ENCODE data around the gene IL17RD. TPM values are rescaled to one million over a fixed set of nuclear protein-coding genes. Genes with fewer than 3 reads are reported as not detected.

Gene IL17RD
- polyA plus RNA-seq, 3 donors, result not detected

GRCh38 chr3:57046101-57046765 is 118.9 kb downstream of the IL17RD start:
- Mint-ChIP-seq H3K27ac (peak overlapping the region in 1 of 7 donors; percentile 54), H3K4me3 (no peak overlapping the region), H3K9me3 (peaks cover 0 to 4% (median 0%) of the 10 kb centered on the region in 7 donors), H3K27me3 (ENCODE audit: low read depth in 3 of 3) (peaks cover 0 to 6% (median 5%) of the 10 kb centered on the region in 3 donors), H3K4me1 (peaks cover 4% of the 10 kb centered on the region), H3K36me3 (no peaks in the 10 kb centered on the region)
- TF ChIP-seq CTCF (IDR thresholded peaks at IDR 0.05), result no peak
- DNase-seq, result no peak
- H4K20me1 ChIP-seq (ENCODE audit: insufficient read depth, low read length), result no peaks in the 10 kb centered on the region
- no peak overlapping the region for H3K9ac ChIP-seq (ENCODE audit: insufficient read depth, low read length, poor library complexity, severe bottlenecking)
- no peak overlapping the region for H2AFZ ChIP-seq (ENCODE audit: insufficient read depth, low read depth, low read length, poor library complexity, severe bottlenecking)
- H3K4me2 ChIP-seq (replicated peaks; ENCODE audit: extremely low read depth, low read length, poor library complexity, severe bottlenecking), result no peak overlapping the region
- H3K9me3 ChIP-seq (replicated peaks in 1 of 2; ENCODE audit: control insufficient read depth in 1 of 2, insufficient read depth in 1 of 2, low read length in 2 of 2), result no peaks in the 10 kb centered on the region
- no peaks in the 10 kb centered on the region for H3K79me2 ChIP-seq (ENCODE audit: insufficient read depth, low read length)
- intact Hi-C loops (cut with micrococcal nuclease), result no loop called here
- no peak overlapping the region for H3K4me3 ChIP-seq (replicated peaks in 1 of 3; ENCODE audit: low read depth in 2 of 3, low read length in 3 of 3)
- WGBS (ENCODE audit: insufficient coverage), result 100% methylated on average over 5 of the region's 7 CpGs
- H3K36me3 ChIP-seq (replicated peaks in 1 of 2; ENCODE audit: control insufficient read depth in 1 of 2, insufficient read depth in 2 of 2, low read length in 2 of 2), result no peaks in the 10 kb centered on the region
- no peaks in the 10 kb centered on the region for H3K27me3 ChIP-seq (ENCODE audit: control insufficient read depth in 2 of 2, insufficient read depth in 2 of 2, low read length in 2 of 2)
- no peak overlapping the region for H3K27ac ChIP-seq (ENCODE audit: low read depth in 1 of 2, low read length in 2 of 2)
- no peaks in the 10 kb centered on the region for H3K4me1 ChIP-seq (ENCODE audit: control insufficient read depth in 1 of 2, insufficient read depth in 2 of 2, low read length in 2 of 2)

DNA sequence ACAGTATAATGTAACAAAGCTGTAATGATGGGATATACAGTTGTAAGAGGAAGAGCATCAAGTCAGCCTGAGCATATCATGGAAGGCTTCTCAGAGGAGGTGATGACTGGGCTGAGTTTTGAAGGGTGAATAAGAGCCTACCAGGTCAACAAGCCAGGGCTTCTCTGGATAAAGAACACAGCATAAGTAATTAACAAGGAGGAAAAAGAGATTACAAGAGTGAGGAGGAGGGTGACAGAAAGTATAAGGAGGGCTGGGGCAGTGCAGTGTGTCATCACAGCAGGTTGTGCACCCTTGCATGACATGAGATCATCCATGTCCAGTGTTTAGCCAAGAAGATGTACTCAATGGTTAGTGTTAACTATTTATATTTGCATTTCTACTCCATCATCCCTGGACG is 121.6 kb downstream of the IL17RD start:
- no peaks in the 10 kb centered on the region for H3K36me3 ChIP-seq (replicated peaks in 1 of 2; ENCODE audit: control insufficient read depth in 1 of 2, insufficient read depth in 2 of 2, low read length in 2 of 2)
- no peaks in the 10 kb centered on the region for H4K20me1 ChIP-seq (ENCODE audit: insufficient read depth, low read length)
- Mint-ChIP-seq H3K4me1 (peaks cover 4% of the 10 kb centered on the region), H3K9me3 (peaks cover 0 to 4% (median 0%) of the 10 kb centered on the region in 7 donors), H3K36me3 (no peaks in the 10 kb centered on the region), H3K4me3 (no peak overlapping the region), H3K27ac (no peak overlapping the region), H3K27me3 (ENCODE audit: low read depth in 3 of 3) (peaks cover 0 to 6% (median 4%) of the 10 kb centered on the region in 3 donors)
- H3K9me3 ChIP-seq (replicated peaks in 1 of 2; ENCODE audit: control insufficient read depth in 1 of 2, insufficient read depth in 1 of 2, low read length in 2 of 2), result no peaks in the 10 kb centered on the region
- no peaks in the 10 kb centered on the region for H3K79me2 ChIP-seq (ENCODE audit: insufficient read depth, low read length)
- no peak for DNase-seq
- no peak overlapping the region for H3K4me3 ChIP-seq (replicated peaks in 1 of 3; ENCODE audit: low read depth in 2 of 3, low read length in 3 of 3)
- no CpG with 5 or more reads among the region's 1 CpG for WGBS (ENCODE audit: insufficient coverage)
- H3K4me1 ChIP-seq (ENCODE audit: control insufficient read depth in 1 of 2, insufficient read depth in 2 of 2, low read length in 2 of 2), result no peaks in the 10 kb centered on the region
- H3K27ac ChIP-seq (ENCODE audit: low read depth in 1 of 2, low read length in 2 of 2), result no peak overlapping the region
- no peaks in the 10 kb centered on the region for H3K27me3 ChIP-seq (ENCODE audit: control insufficient read depth in 2 of 2, insufficient read depth in 2 of 2, low read length in 2 of 2)
- H3K4me2 ChIP-seq (replicated peaks; ENCODE audit: extremely low read depth, low read length, poor library complexity, severe bottlenecking), result no peak overlapping the region
- H2AFZ ChIP-seq (ENCODE audit: insufficient read depth, low read depth, low read length, poor library complexity, severe bottlenecking), result no peak overlapping the region
- intact Hi-C loops (cut with micrococcal nuclease), result no loop called here
- H3K9ac ChIP-seq (ENCODE audit: insufficient read depth, low read length, poor library complexity, severe bottlenecking), result no peak overlapping the region
- TF ChIP-seq CTCF (IDR thresholded peaks at IDR 0.05), result no peak

Measured in CD14-positive monocyte (primary cell).